Measurements from ENCODE around the gene ERGIC1.

ERGIC1 gene

GRCh38 chr5:172918421-172919371 is 84.6 kb downstream of the ERGIC1 start:
- no peak for DNase-seq

GRCh38 chr5:172919525-172920446 is 85.7 kb downstream of the ERGIC1 start:
- no peak for DNase-seq

- DNase-seq = peak in 30 of 56 donors; percentile 9 to 76 (median 44)
Measured at GRCh38 chr5:172920447-172920849, 86.4 kb downstream of the ERGIC1 start.

GRCh38 chr5:172920995-172921394 is 86.9 kb downstream of the ERGIC1 start:
- DNase-seq = no peak

- no peak for DNase-seq
Measured at GRCh38 chr5:172921906-172922305, 87.9 kb downstream of the ERGIC1 start.

GRCh38 chr5:172923539-172923938 is 89.5 kb downstream of the ERGIC1 start:
- DNase-seq = no peak

- no peak for DNase-seq
Measured at GRCh38 chr5:172925336-172925948, 91.4 kb downstream of the ERGIC1 start.

- no peak for DNase-seq
Measured at GRCh38 chr5:172926008-172926523, 92.0 kb downstream of the ERGIC1 start.

GRCh38 chr5:172926796-172927195 is 92.7 kb downstream of the ERGIC1 start:
- no peak for DNase-seq

GRCh38 chr5:172929371-172929838 is 95.4 kb downstream of the ERGIC1 start:
- no peak for DNase-seq

- DNase-seq = no peak
Measured at GRCh38 chr5:172931001-172931536, 97.0 kb downstream of the ERGIC1 start.

GRCh38 chr5:172932313-172933017 is 98.4 kb downstream of the ERGIC1 start:
- DNase-seq = peak in 45 of 56 donors; percentile 5 to 79 (median 37)

- DNase-seq = no peak
Measured at GRCh38 chr5:172933238-172933637, 99.2 kb downstream of the ERGIC1 start.

GRCh38 chr5:172935096-172935495 is 101.0 kb downstream of the ERGIC1 start:
- DNase-seq = no peak

GRCh38 chr5:172936401-172936800 is 102.3 kb downstream of the ERGIC1 start:
- DNase-seq = no peak

GRCh38 chr5:172939071-172939470 is 105.0 kb downstream of the ERGIC1 start:
- peak in 3 of 56 donors; percentile 9 to 25 (median 14) for DNase-seq

- peak in 43 of 56 donors; percentile 5 to 76 (median 46) for DNase-seq
Measured at GRCh38 chr5:172939611-172940267, 105.7 kb downstream of the ERGIC1 start.

GRCh38 chr5:172940268-172941066 is 106.4 kb downstream of the ERGIC1 start:
- no peak for DNase-seq
